Frontal cortex (tissue), 4 donors: ENCODE results near the gene PCDH8. TPM values are rescaled to one million over a fixed set of nuclear protein-coding genes. Genes with fewer than 3 reads are reported as not detected.

Source experiments
- DNase-seq, 2 donors: peaks; one replicate each; pipeline ENCODE4 v3.0.0; 2012; ENCODE audit warnings: low spot score in 2 of 2
- FAIRE-seq: peaks from 2 replicates; lab custom pipeline; 2012; peaks lifted over from hg19 to GRCh38; lab: Jason Lieb, UNC
- total RNA-seq: library from RNA; depleted of rRNA; stranded (reverse); fragments of >200 nt; gene quantifications from one replicate; pipeline ENCODE4 v1.2.3, GENCODE V29; 2014
- donor health status: control.
- donor health status: control.
- donor health status: control.

PCDH8 gene
- total RNA-seq, 1 donor from 2014 or later = 72.2 TPM

GRCh38 chr13:52852444-52852843, 4.0 kb upstream of the PCDH8 start:
- FAIRE-seq = no peak

GRCh38 chr13:52851137-52851962, 2.9 kb upstream of the PCDH8 start:
- DNase-seq = peak in 1 of 2 donors; percentile 46
- FAIRE-seq = no peak

More at GRCh38 chr13:52852444-52852843, 4.0 kb upstream of the PCDH8 start:
- no peak for DNase-seq

- no peak for FAIRE-seq
- DNase-seq = peak; percentile 67 to 77
Measured at GRCh38 chr13:52850396-52851136, 2.1 kb upstream of the PCDH8 start.

- no peak for FAIRE-seq
Measured at GRCh38 chr13:52850072-52850395, 1.6 kb upstream of the PCDH8 start.

GRCh38 chr13:52849291-52850071, 1.0 kb upstream of the PCDH8 start:
- DNase-seq (no peak), FAIRE-seq (no peak)

More at GRCh38 chr13:52850072-52850395, 1.6 kb upstream of the PCDH8 start:
- DNase-seq = no peak

- no peak for DNase-seq
- no peak for FAIRE-seq
Measured at GRCh38 chr13:52847682-52848432, 583 bp downstream of the PCDH8 start.

GRCh38 chr13:52847322-52847681, 1.1 kb downstream of the PCDH8 start:
- FAIRE-seq (no peak), DNase-seq (no peak)

- no peak for FAIRE-seq
Measured at GRCh38 chr13:52846567-52847321, 1.7 kb downstream of the PCDH8 start.

GRCh38 chr13:52845766-52846566, 2.5 kb downstream of the PCDH8 start:
- DNase-seq (peak in 1 of 2 donors; percentile 52), FAIRE-seq (no peak)

More at GRCh38 chr13:52846567-52847321, 1.7 kb downstream of the PCDH8 start:
- peak; percentile 76 to 86 for DNase-seq

- DNase-seq = no peak
Measured at GRCh38 chr13:52845334-52845761, 3.1 kb downstream of the PCDH8 start.

GRCh38 chr13:52844836-52845235, 3.6 kb downstream of the PCDH8 start:
- no peak for DNase-seq
- no peak for FAIRE-seq

More at GRCh38 chr13:52845334-52845761, 3.1 kb downstream of the PCDH8 start:
- no peak for FAIRE-seq

GRCh38 chr13:52842441-52842840, 6.0 kb downstream of the PCDH8 start:
- FAIRE-seq = no peak
- DNase-seq = no peak

GRCh38 chr13:52840066-52840465, 8.4 kb downstream of the PCDH8 start:
- FAIRE-seq (no peak), DNase-seq (no peak)

GRCh38 chr13:52838433-52839107, 9.9 kb downstream of the PCDH8 start:
- FAIRE-seq (no peak), DNase-seq (no peak)

- no peak for DNase-seq
- FAIRE-seq = no peak
Measured at GRCh38 chr13:52837850-52838249, 10.6 kb downstream of the PCDH8 start.

- FAIRE-seq = no peak
- DNase-seq = no peak
Measured at GRCh38 chr13:52835071-52835839, 13.2 kb downstream of the PCDH8 start.
